SK-N-SH (cell line): ENCODE measurements around the gene APOL6. TPM values are rescaled to one million over a fixed set of nuclear protein-coding genes. Genes with fewer than 3 reads are reported as not detected.

Experiments
- CTCF ChIA-PET: fragments of 300-600, 350-600 bp; formaldehyde crosslinking; extraction: SDS; loops from one replicate; lab custom pipeline; 2021; lab: Yijun Ruan, JAX
- POLR2A ChIA-PET: fragments of 350-600 bp; sonication (Branson Sonifier 250); formaldehyde crosslinking; extraction: SDS; loops from one replicate; lab custom pipeline; 2020; ENCODE audit warnings: antibody characterized with exemption, inconsistent platforms; lab: Yijun Ruan, JAX
- DNase-seq: peaks from one replicate; pipeline ENCODE4 v3.0.0; 2012
- H2AFZ ChIP-seq: fragments of 200-600 bp; sonication (generic); 2 replicates; pipeline ENCODE4 v1.8.1; 2016; ENCODE audit warnings: antibody characterized with exemption, mild to moderate bottlenecking, low read depth
- H3F3A ChIP-seq: fragments of 200-600 bp; sonication (generic); replicated peaks from 2 replicates; pipeline ENCODE3; 2016; ENCODE audit warnings: antibody characterized with exemption, mild to moderate bottlenecking; ENCODE audit not compliant: insufficient read depth
- H3K27ac ChIP-seq, 2 experiments: fragments of 200-500 bp in 1 of 2; fragments of 200-600 bp in 1 of 2; sonication (Bioruptor generic) in 1 of 2; sonication (generic), shearing (Covaris generic) in 1 of 2; 2 replicates each; pipeline versions ENCODE4 v1.5.1 to v1.6.1; 2014 to 2016; ENCODE audit warnings: low read depth in 2 of 2, inconsistent platforms in 1 of 2, low read length in 1 of 2, mild to moderate bottlenecking in 1 of 2, mixed read lengths in 1 of 2
- H3K27me3 ChIP-seq: fragments of 200-600 bp; sonication (generic), shearing (Covaris generic); 2 replicates; pipeline ENCODE4 v1.6.1; 2016; ENCODE audit warnings: mixed run types; ENCODE audit not compliant: insufficient read depth
- H3K36me3 ChIP-seq, 2 experiments: fragments of 200-500 bp in 1 of 2; fragments of 200-600 bp in 1 of 2; sonication (Bioruptor generic) in 1 of 2; sonication (generic) in 1 of 2; replicated peaks in 1 of 2; 2 replicates each; pipeline versions ENCODE3 to v1.5.1; 2014 to 2016; ENCODE audit warnings: low read length in 1 of 2, mild to moderate bottlenecking in 1 of 2; ENCODE audit not compliant: insufficient read depth in 2 of 2, control insufficient read depth in 1 of 2
- H3K4me1 ChIP-seq, 2 experiments: fragments of 200-500 bp in 1 of 2; fragments of 200-600 bp in 1 of 2; sonication (Bioruptor generic) in 1 of 2; sonication (generic), shearing (Covaris generic) in 1 of 2; 2 replicates each; pipeline versions ENCODE4 v1.5.1 to v1.6.1; 2014 to 2016; ENCODE audit warnings: low read depth in 1 of 2, low read length in 1 of 2, mixed run types in 1 of 2; ENCODE audit not compliant: insufficient read depth in 2 of 2, control insufficient read depth in 1 of 2
- H3K4me2 ChIP-seq: fragments of 200-600 bp; sonication (generic), shearing (Covaris generic); 2 replicates; pipeline ENCODE4 v1.6.1; 2017; ENCODE audit warnings: mixed run types
- H3K4me3 ChIP-seq, 2 experiments: fragments of 200-500 bp in 1 of 2; fragments of 200-600 bp in 1 of 2; sonication (Bioruptor generic) in 1 of 2; sonication (generic), shearing (Covaris generic) in 1 of 2; 2 replicates each; pipeline versions ENCODE4 v1.5.1 to v1.8.1; 2014 to 2016; ENCODE audit warnings: low read depth in 2 of 2, inconsistent platforms in 1 of 2, low read length in 1 of 2, mild to moderate bottlenecking in 1 of 2, mixed read lengths in 1 of 2, moderate library complexity in 1 of 2
- H3K79me2 ChIP-seq: fragments of 200-600 bp; sonication (generic); 2 replicates; pipeline ENCODE4 v1.8.1; 2017; ENCODE audit warnings: mild to moderate bottlenecking; ENCODE audit not compliant: insufficient read depth
- H3K9ac ChIP-seq: fragments of 200-600 bp; sonication (generic); 2 replicates; pipeline ENCODE4 v1.6.1; 2017; ENCODE audit warnings: mixed run types
- H3K9me2 ChIP-seq: fragments of 200-600 bp; sonication (generic); 2 replicates; pipeline ENCODE4 v1.6.1; 2017; ENCODE audit warnings: mixed run types
- H3K9me3 ChIP-seq: fragments of 200-600 bp; sonication (generic); 2 replicates; pipeline ENCODE4 v1.6.1; 2017; ENCODE audit warnings: mixed run types, mild to moderate bottlenecking, moderate library complexity
- H4K20me1 ChIP-seq: fragments of 200-600 bp; sonication (generic); 2 replicates; pipeline ENCODE4 v1.6.1; 2017; ENCODE audit warnings: mild to moderate bottlenecking, mixed run types; ENCODE audit not compliant: insufficient read depth
- ELF1 ChIP-seq: IDR thresholded peaks from 2 replicates; pipeline ENCODE4 v1.4.0; 2012
- FOSL2 ChIP-seq: IDR thresholded peaks from 2 replicates; pipeline ENCODE4 v1.4.0; 2012; ENCODE audit warnings: low read depth, mild to moderate bottlenecking, moderate library complexity, borderline replicate concordance
- GATA2 ChIP-seq: sonication (generic); formaldehyde crosslinking; IDR thresholded peaks from 2 replicates; pipeline ENCODE4 v1.5.0; 2020; ENCODE audit warnings: mild to moderate bottlenecking, missing genetic modification reagents
- JUND ChIP-seq: IDR thresholded peaks from 2 replicates; pipeline ENCODE4 v1.4.0; 2012
- MAX ChIP-seq: IDR thresholded peaks from 2 replicates; pipeline ENCODE4 v1.4.0; 2012; ENCODE audit warnings: low read depth
- MEF2A ChIP-seq: IDR thresholded peaks from 2 replicates; pipeline ENCODE4 v1.4.0; 2012; ENCODE audit warnings: low read depth, borderline replicate concordance
- NFIC ChIP-seq: IDR thresholded peaks from 2 replicates; pipeline ENCODE4 v1.4.0; 2012; ENCODE audit warnings: borderline replicate concordance
- RAD21 ChIP-seq: IDR thresholded peaks from 2 replicates; pipeline ENCODE4 v1.6.1; 2012; ENCODE audit warnings: mild to moderate bottlenecking, low read length
- SIN3A ChIP-seq: IDR thresholded peaks from 2 replicates; pipeline ENCODE4 v1.6.1; 2012; ENCODE audit warnings: low read depth, mild to moderate bottlenecking, low read length, moderate library complexity, borderline replicate concordance
- SMC3 ChIP-seq: IDR thresholded peaks from 2 replicates; pipeline ENCODE4 v1.6.1; 2012; ENCODE audit warnings: low read depth, low read length, improper control_type of control experiment
- TAF1 ChIP-seq: IDR thresholded peaks from 2 replicates; pipeline ENCODE4 v1.6.1; 2012; ENCODE audit warnings: low read depth, mild to moderate bottlenecking, low read length, moderate library complexity, borderline replicate concordance
- USF2 ChIP-seq: fragments of 150-350 bp; IDR thresholded peaks from 2 replicates; pipeline ENCODE4 v1.6.1; 2017; ENCODE audit warnings: antibody characterized with exemption, low read length, low read depth, borderline replicate concordance
- YY1 ChIP-seq: IDR thresholded peaks from 2 replicates; pipeline ENCODE4 v1.4.0; 2012; ENCODE audit warnings: low read depth, mild to moderate bottlenecking
- WGBS: methylation state at CpG from one replicate; pipeline ENCODE4 v1.1.6; 2017; ENCODE audit warnings: low lambda C conversion rate; 5-methylcytosine and 5-hydroxymethylcytosine counted together
- polyA plus RNA-seq, 3 experiments: library from polyadenylated mRNA; depleted of rRNA; stranded (reverse); fragments of >200 nt; gene quantifications; 2 replicates each; pipeline ENCODE4 v1.2.3, GENCODE V29; 2012
- TF ChIP-seq, protein P1 (sequence below): IDR thresholded peaks from 2 replicates; pipeline ENCODE4 v1.6.1; 2012; ENCODE audit warnings: mild to moderate bottlenecking, low read depth, low read length, moderate library complexity
- TF ChIP-seq, protein P2 (sequence below): IDR thresholded peaks from 2 replicates; pipeline ENCODE4; 2012
- TF ChIP-seq, protein P3 (sequence below): IDR thresholded peaks from 2 replicates; pipeline ENCODE4 v1.4.0; 2012; ENCODE audit warnings: low read depth, borderline replicate concordance

The APOL6 gene
- polyA plus RNA-seq, 1 of the 3 experiments (the other 2 are of a cell fraction) = 0.90 TPM

DNA sequence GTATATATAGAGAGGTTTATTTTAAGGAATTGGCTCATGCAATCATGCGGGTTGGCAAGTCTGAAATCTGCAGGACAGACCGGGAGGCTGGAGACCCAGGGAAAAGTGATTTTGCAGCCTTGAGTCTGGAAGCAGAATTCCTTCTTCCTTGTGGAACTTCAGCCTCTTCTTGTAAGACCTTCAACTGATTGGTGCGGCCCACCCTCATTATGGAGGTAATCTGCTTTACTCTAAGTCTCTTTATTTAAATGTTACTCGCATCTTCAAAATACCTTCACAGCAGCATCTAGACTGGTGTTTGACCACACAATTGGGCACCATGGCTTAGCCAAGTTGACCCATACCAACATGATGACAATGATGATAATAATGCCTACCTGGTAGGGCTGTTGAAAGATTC, 48.9 kb upstream of the APOL6 start (continued):
- TF ChIP-seq, protein P1, sequence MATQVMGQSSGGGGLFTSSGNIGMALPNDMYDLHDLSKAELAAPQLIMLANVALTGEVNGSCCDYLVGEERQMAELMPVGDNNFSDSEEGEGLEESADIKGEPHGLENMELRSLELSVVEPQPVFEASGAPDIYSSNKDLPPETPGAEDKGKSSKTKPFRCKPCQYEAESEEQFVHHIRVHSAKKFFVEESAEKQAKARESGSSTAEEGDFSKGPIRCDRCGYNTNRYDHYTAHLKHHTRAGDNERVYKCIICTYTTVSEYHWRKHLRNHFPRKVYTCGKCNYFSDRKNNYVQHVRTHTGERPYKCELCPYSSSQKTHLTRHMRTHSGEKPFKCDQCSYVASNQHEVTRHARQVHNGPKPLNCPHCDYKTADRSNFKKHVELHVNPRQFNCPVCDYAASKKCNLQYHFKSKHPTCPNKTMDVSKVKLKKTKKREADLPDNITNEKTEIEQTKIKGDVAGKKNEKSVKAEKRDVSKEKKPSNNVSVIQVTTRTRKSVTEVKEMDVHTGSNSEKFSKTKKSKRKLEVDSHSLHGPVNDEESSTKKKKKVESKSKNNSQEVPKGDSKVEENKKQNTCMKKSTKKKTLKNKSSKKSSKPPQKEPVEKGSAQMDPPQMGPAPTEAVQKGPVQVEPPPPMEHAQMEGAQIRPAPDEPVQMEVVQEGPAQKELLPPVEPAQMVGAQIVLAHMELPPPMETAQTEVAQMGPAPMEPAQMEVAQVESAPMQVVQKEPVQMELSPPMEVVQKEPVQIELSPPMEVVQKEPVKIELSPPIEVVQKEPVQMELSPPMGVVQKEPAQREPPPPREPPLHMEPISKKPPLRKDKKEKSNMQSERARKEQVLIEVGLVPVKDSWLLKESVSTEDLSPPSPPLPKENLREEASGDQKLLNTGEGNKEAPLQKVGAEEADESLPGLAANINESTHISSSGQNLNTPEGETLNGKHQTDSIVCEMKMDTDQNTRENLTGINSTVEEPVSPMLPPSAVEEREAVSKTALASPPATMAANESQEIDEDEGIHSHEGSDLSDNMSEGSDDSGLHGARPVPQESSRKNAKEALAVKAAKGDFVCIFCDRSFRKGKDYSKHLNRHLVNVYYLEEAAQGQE = no peak
- TF ChIP-seq, protein P2, sequence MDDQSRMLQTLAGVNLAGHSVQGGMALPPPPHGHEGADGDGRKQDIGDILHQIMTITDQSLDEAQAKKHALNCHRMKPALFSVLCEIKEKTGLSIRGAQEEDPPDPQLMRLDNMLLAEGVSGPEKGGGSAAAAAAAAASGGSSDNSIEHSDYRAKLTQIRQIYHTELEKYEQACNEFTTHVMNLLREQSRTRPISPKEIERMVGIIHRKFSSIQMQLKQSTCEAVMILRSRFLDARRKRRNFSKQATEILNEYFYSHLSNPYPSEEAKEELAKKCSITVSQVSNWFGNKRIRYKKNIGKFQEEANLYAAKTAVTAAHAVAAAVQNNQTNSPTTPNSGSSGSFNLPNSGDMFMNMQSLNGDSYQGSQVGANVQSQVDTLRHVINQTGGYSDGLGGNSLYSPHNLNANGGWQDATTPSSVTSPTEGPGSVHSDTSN = no peak
- TF ChIP-seq, all 33 proteins: peak for 0

DNA sequence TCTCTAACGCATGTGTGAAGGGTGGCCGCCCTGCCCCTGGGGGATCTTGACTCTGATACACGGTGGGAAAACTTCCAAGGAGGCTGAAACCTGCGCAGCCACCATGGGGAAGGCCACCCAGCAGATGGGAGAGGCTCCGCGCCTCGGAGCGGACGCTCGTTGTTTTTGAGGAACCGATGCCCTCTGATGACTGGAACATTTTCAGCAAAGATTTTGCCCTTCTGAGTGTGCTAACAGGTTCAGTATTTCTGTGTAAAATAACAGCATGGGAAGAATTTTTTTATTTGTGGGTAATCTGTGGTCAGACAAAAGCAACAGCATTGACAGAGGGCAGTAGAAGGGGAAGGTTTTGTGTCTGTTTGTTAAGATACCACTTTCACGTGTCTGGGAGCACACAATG, 47.8 kb upstream of the APOL6 start:
- H3K4me2 ChIP-seq = no peak overlapping the region
- no peak overlapping the region for H2AFZ ChIP-seq
- POLR2A ChIA-PET = no interaction called here
- H3K9me3 ChIP-seq = no peaks in the 10 kb centered on the region
- H3K9me2 ChIP-seq = no peaks in the 10 kb centered on the region
- no peak overlapping the region for H3K4me3 ChIP-seq
- H3K79me2 ChIP-seq = no peaks in the 10 kb centered on the region
- no peak for TF ChIP-seq MEF2A
- H4K20me1 ChIP-seq = no peaks in the 10 kb centered on the region
- H3F3A ChIP-seq = peaks cover 3% of the 10 kb centered on the region
- H3K36me3 ChIP-seq = no peaks in the 10 kb centered on the region
- H3K4me1 ChIP-seq = peaks cover 0 to 12% of the 10 kb centered on the region in 2 experiments; a peak in 1 of 4 replicates
- no peaks in the 10 kb centered on the region for H3K27me3 ChIP-seq
- H3K9ac ChIP-seq = no peak overlapping the region
- no peak overlapping the region for H3K27ac ChIP-seq
- no peak for DNase-seq
- CTCF ChIA-PET = interaction anchor here (0.8 kb wide), 1 partner anchor 10 kb away, joined by 3 read pairs; no protein-coding TSS in a partner anchor
- 92% methylated on average over 12 of the region's 12 CpGs for WGBS

- Histone ChIP-seq H3F3A (peaks cover 3% of the 10 kb centered on the region), H4K20me1 (no peaks in the 10 kb centered on the region), H3K4me1 (peaks cover 0 to 18% of the 10 kb centered on the region in 2 experiments; a peak in 1 of 4 replicates), H3K36me3 (no peaks in the 10 kb centered on the region), H3K27ac (no peak overlapping the region), H3K4me2 (no peak overlapping the region), H2AFZ (no peak overlapping the region), H3K79me2 (no peaks in the 10 kb centered on the region), H3K9me3 (no peaks in the 10 kb centered on the region), H3K4me3 (no peak overlapping the region), H3K9me2 (no peaks in the 10 kb centered on the region), H3K9ac (no peak overlapping the region), H3K27me3 (no peaks in the 10 kb centered on the region)
- DNase-seq = no peak
- 88% methylated on average over 5 of the region's 5 CpGs for WGBS
- ChIA-PET POLR2A (no interaction called here), CTCF (no interaction called here)
- TF ChIP-seq MEF2A (no peak), NFIC (no peak), GATA2 (CRISPR knock-in tag) (no peak), MAX (no peak), SIN3A (no peak), TAF1 (no peak), YY1 (no peak), RAD21 (no peak), JUND (no peak), USF2 (no peak), ELF1 (no peak), FOSL2 (no peak), SMC3 (no peak)
- TF ChIP-seq, protein P3, sequence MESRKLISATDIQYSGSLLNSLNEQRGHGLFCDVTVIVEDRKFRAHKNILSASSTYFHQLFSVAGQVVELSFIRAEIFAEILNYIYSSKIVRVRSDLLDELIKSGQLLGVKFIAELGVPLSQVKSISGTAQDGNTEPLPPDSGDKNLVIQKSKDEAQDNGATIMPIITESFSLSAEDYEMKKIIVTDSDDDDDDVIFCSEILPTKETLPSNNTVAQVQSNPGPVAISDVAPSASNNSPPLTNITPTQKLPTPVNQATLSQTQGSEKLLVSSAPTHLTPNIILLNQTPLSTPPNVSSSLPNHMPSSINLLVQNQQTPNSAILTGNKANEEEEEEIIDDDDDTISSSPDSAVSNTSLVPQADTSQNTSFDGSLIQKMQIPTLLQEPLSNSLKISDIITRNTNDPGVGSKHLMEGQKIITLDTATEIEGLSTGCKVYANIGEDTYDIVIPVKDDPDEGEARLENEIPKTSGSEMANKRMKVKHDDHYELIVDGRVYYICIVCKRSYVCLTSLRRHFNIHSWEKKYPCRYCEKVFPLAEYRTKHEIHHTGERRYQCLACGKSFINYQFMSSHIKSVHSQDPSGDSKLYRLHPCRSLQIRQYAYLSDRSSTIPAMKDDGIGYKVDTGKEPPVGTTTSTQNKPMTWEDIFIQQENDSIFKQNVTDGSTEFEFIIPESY = no peak
- TF ChIP-seq, protein P2 = no peak
Measured at GRCh38 chr22:35601013-35601580, 47.1 kb upstream of the APOL6 start.
